HG03354 (cell line): ENCODE data around the gene HSF2BP.
"Not testable (repeated sequence)": the region's sequence is repeated elsewhere in the genome, so short reads cannot be mapped to it uniquely, and the experiment has no call there.

ENCODE experiments used
- ATAC-seq: cut with Tn5 transposase; IDR thresholded peaks from one replicate; pipeline ENCODE4 v1.9.1; 2021; ENCODE audit warnings: mild to moderate bottlenecking; ENCODE audit not compliant: unreplicated experiment, poor library complexity, severe bottlenecking

Gene HSF2BP

GRCh38 chr21:43654806-43655489 lies 4.3 kb downstream of the HSF2BP start:
- ATAC-seq: no peak

- no peak for ATAC-seq
Observed at GRCh38 chr21:43653626-43654025, 5.7 kb downstream of the HSF2BP start.

- no peak for ATAC-seq
Observed at GRCh38 chr21:43652616-43653015, 6.7 kb downstream of the HSF2BP start.

GRCh38 chr21:43651926-43652325 lies 7.4 kb downstream of the HSF2BP start:
- ATAC-seq: not testable (repeated sequence)

GRCh38 chr21:43648171-43648570 lies 11.1 kb downstream of the HSF2BP start:
- no peak for ATAC-seq

- peak; percentile 86 for ATAC-seq
Observed at GRCh38 chr21:43646550-43647260, 12.6 kb downstream of the HSF2BP start.

GRCh38 chr21:43645976-43646375 lies 13.3 kb downstream of the HSF2BP start:
- ATAC-seq: no peak

GRCh38 chr21:43645136-43645891 lies 14.0 kb downstream of the HSF2BP start:
- no peak for ATAC-seq

- no peak for ATAC-seq
Observed at GRCh38 chr21:43644609-43645008, 14.7 kb downstream of the HSF2BP start.

GRCh38 chr21:43644071-43644470 lies 15.2 kb downstream of the HSF2BP start:
- no peak for ATAC-seq

GRCh38 chr21:43643193-43643592 lies 16.1 kb downstream of the HSF2BP start:
- no peak for ATAC-seq

- ATAC-seq: no peak
Observed at GRCh38 chr21:43640400-43640799, 18.9 kb downstream of the HSF2BP start.

GRCh38 chr21:43639470-43640353 lies 19.6 kb downstream of the HSF2BP start:
- ATAC-seq: no peak

GRCh38 chr21:43637530-43638158 lies 21.6 kb downstream of the HSF2BP start:
- no peak for ATAC-seq

GRCh38 chr21:43635436-43635835 lies 23.9 kb downstream of the HSF2BP start:
- no peak for ATAC-seq

- no peak for ATAC-seq
Observed at GRCh38 chr21:43634618-43635017, 24.7 kb downstream of the HSF2BP start.

GRCh38 chr21:43632373-43632905 lies 26.8 kb downstream of the HSF2BP start:
- ATAC-seq: no peak

GRCh38 chr21:43631411-43632107 lies 27.7 kb downstream of the HSF2BP start:
- no peak for ATAC-seq
